Esophagus squamous epithelium (tissue), 4 donors: ENCODE results near the gene OXCT1.

Source experiments
- POLR2A ChIP-seq, 4 donors: fragments of 450-650 bp; IDR thresholded peaks; one replicate each; pipeline ENCODE4 v1.6.1; 2017; ENCODE audit warnings: antibody characterized with exemption in 4 of 4, mild to moderate bottlenecking in 4 of 4, moderate library complexity in 3 of 4
- TF ChIP-seq, protein P1 (sequence below), 6 experiments: fragments of 450-650 bp in 4 of 6; fragments of 200-600 bp in 2 of 6; sonication (generic) in 2 of 6; IDR thresholded peaks; one replicate each; pipeline ENCODE4 v1.5.1; 2016 to 2019; ENCODE audit warnings: antibody characterized with exemption in 6 of 6, mild to moderate bottlenecking in 4 of 6, moderate library complexity in 4 of 6

DNA sequence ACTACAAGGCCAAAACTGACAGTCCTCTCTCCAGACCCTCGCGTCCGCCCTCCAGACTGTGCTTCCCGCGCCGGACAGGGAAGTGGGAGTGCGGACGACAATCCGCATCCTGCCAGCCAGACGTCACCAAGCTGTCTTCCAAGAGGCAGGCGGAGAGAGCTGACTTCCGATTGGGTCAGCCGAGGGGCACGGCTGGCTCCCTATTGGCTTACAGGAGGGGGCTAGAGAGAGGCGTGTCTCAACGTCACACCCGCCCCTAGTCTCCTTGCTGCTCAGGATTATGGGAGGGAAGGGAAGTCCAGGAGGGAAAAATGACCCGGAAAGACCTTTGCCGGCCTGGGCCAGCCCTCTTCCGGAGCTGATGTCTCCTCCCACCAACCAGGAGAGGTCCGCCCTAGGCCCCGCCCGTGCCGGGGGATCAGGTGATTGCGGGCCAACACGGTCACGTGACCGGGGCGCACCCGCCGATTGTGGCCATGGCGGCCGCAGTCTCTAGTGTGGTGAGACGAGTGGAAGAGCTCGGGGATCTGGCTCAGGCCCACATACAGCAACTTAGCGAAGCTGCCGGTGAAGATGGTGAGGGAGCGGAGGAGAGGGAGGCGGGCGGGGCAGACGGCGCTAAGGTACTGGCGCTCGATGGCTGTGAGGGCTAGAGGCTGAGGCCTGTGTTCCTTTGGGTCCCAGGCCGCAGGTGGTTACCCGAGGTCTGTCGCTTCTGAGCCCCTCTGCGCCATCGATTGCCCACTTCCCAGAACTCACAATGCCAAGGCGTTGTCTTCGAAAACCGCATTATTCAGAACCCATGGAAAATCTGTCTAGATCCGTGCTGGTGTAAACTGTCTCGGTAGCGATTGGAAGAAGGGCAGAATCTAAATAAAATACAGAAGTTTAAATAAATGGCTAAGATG lies 33.9 kb upstream of the OXCT1 start, which contains the start of gene RIMOC1:
- TF ChIP-seq, protein P1, sequence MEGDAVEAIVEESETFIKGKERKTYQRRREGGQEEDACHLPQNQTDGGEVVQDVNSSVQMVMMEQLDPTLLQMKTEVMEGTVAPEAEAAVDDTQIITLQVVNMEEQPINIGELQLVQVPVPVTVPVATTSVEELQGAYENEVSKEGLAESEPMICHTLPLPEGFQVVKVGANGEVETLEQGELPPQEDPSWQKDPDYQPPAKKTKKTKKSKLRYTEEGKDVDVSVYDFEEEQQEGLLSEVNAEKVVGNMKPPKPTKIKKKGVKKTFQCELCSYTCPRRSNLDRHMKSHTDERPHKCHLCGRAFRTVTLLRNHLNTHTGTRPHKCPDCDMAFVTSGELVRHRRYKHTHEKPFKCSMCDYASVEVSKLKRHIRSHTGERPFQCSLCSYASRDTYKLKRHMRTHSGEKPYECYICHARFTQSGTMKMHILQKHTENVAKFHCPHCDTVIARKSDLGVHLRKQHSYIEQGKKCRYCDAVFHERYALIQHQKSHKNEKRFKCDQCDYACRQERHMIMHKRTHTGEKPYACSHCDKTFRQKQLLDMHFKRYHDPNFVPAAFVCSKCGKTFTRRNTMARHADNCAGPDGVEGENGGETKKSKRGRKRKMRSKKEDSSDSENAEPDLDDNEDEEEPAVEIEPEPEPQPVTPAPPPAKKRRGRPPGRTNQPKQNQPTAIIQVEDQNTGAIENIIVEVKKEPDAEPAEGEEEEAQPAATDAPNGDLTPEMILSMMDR (IDR thresholded peaks at IDR 0.05): peak in 1 of 6 experiments; percentile 30
- TF ChIP-seq POLR2A (IDR thresholded peaks at IDR 0.05): peak in 3 of 4 donors; percentile 77 to 85 (median 79)
